CD14-positive monocyte (primary cell): ENCODE results near the gene LCAT. TPM values are rescaled to one million over a fixed set of nuclear protein-coding genes. Genes with fewer than 3 reads are reported as not detected.

Experiments
- DNase-seq, 3 donors: peaks; one replicate each; pipeline ENCODE4 v3.0.0-alpha.2; 2011 to 2022
- H2AFZ ChIP-seq: 2 replicates; pipeline ENCODE4 v1.6.0; 2012; ENCODE audit warnings: mild to moderate bottlenecking, low read depth, low read length, inconsistent platforms; ENCODE audit not compliant: insufficient read depth, poor library complexity, severe bottlenecking
- H3K27ac ChIP-seq, 2 donors: 1 replicate in 1 of 2; 2 replicates in 1 of 2; pipeline ENCODE4 v1.5.1; 2012 to 2013; ENCODE audit warnings: low read length in 2 of 2, control low read depth in 1 of 2, inconsistent platforms in 1 of 2, low read depth in 1 of 2, mild to moderate bottlenecking in 1 of 2
- H3K27me3 ChIP-seq, 2 donors: one replicate each; pipeline versions ENCODE4 v1.6.0 to v1.6.1; 2011 to 2013; ENCODE audit warnings: low read length in 2 of 2; ENCODE audit not compliant: control insufficient read depth in 2 of 2, insufficient read depth in 2 of 2
- H3K36me3 ChIP-seq, 2 donors: replicated peaks in 1 of 2; 1 replicate in 1 of 2; 2 replicates in 1 of 2; pipeline versions ENCODE4 v1.5.1 to v1.6.1; 2012 to 2013; ENCODE audit warnings: low read length in 2 of 2, control low read depth in 1 of 2, inconsistent platforms in 1 of 2, mild to moderate bottlenecking in 1 of 2; ENCODE audit not compliant: insufficient read depth in 2 of 2, control insufficient read depth in 1 of 2
- H3K4me1 ChIP-seq, 2 donors: 1 replicate in 1 of 2; 2 replicates in 1 of 2; pipeline versions ENCODE4 v1.5.1 to v1.6.1; 2012 to 2013; ENCODE audit warnings: low read length in 2 of 2, control low read depth in 1 of 2, inconsistent platforms in 1 of 2, mild to moderate bottlenecking in 1 of 2, moderate library complexity in 1 of 2; ENCODE audit not compliant: insufficient read depth in 2 of 2, control insufficient read depth in 1 of 2
- H3K4me2 ChIP-seq: replicated peaks from 2 replicates; pipeline ENCODE3; 2012; ENCODE audit warnings: low read length, moderate library complexity, mild to moderate bottlenecking; ENCODE audit not compliant: poor library complexity, severe bottlenecking; ENCODE audit errors: extremely low read depth
- H3K4me3 ChIP-seq, 3 experiments: fragments of 200-600 bp in 1 of 3; sonication (generic) in 1 of 3; replicated peaks in 1 of 3; 1 replicate in 2 of 3; 2 replicates in 1 of 3; pipeline ENCODE4 v1.5.1; 2011 to 2013; ENCODE audit warnings: low read length in 3 of 3, mild to moderate bottlenecking in 3 of 3, control low read depth in 2 of 3, low read depth in 2 of 3, inconsistent platforms in 1 of 3, moderate library complexity in 1 of 3
- H3K79me2 ChIP-seq: 2 replicates; pipeline ENCODE4 v1.6.0; 2012; ENCODE audit warnings: mild to moderate bottlenecking, control low read depth, inconsistent platforms, low read length, moderate library complexity; ENCODE audit not compliant: insufficient read depth
- H3K9ac ChIP-seq: 2 replicates; pipeline ENCODE4 v1.6.0; 2017; ENCODE audit warnings: low read length, mild to moderate bottlenecking; ENCODE audit not compliant: insufficient read depth, poor library complexity, severe bottlenecking
- H3K9me3 ChIP-seq, 2 donors: replicated peaks in 1 of 2; 1 replicate in 1 of 2; 2 replicates in 1 of 2; pipeline versions ENCODE4 v1.5.1 to v1.6.1; 2012 to 2013; ENCODE audit warnings: low read length in 2 of 2, control low read depth in 1 of 2; ENCODE audit not compliant: control insufficient read depth in 1 of 2, insufficient read depth in 1 of 2
- H4K20me1 ChIP-seq: 2 replicates; pipeline ENCODE4 v1.6.0; 2012; ENCODE audit warnings: mild to moderate bottlenecking, low read length, control low read depth, moderate library complexity; ENCODE audit not compliant: insufficient read depth
- H3K27ac Mint-ChIP-seq, 7 donors: one replicate each; pipeline ENCODE4 v1.8.0; 2020; ENCODE audit warnings: mild to moderate bottlenecking in 7 of 7, mixed read lengths in 7 of 7, moderate library complexity in 6 of 7, inconsistent platforms in 2 of 7
- H3K27me3 Mint-ChIP-seq, 3 donors: one replicate each; pipeline ENCODE4 v1.8.0; 2021 to 2022; ENCODE audit warnings: low read depth in 3 of 3, mild to moderate bottlenecking in 3 of 3, mixed read lengths in 3 of 3, moderate library complexity in 3 of 3, inconsistent platforms in 1 of 3
- H3K36me3 Mint-ChIP-seq, 2 donors: one replicate each; pipeline ENCODE4 v1.8.0; 2020; ENCODE audit warnings: mixed read lengths in 2 of 2, inconsistent platforms in 1 of 2, mild to moderate bottlenecking in 1 of 2
- H3K4me1 Mint-ChIP-seq: one replicate; pipeline ENCODE4 v1.8.0; 2020; ENCODE audit warnings: mild to moderate bottlenecking, mixed read lengths
- H3K4me3 Mint-ChIP-seq, 2 donors: one replicate each; pipeline ENCODE4 v1.8.0; 2020; ENCODE audit warnings: mild to moderate bottlenecking in 2 of 2, mixed read lengths in 2 of 2, moderate library complexity in 1 of 2
- H3K9me3 Mint-ChIP-seq, 7 donors: one replicate each; pipeline ENCODE4 v1.8.0; 2020 to 2022; ENCODE audit warnings: mixed read lengths in 7 of 7, mild to moderate bottlenecking in 6 of 7, moderate library complexity in 6 of 7, inconsistent platforms in 2 of 7
- WGBS: methylation state at CpG from one replicate; pipeline ENCODE4 v1.1.5; 2013; ENCODE audit warnings: missing lambda C conversion rate; ENCODE audit not compliant: insufficient coverage; 5-methylcytosine and 5-hydroxymethylcytosine counted together
- intact Hi-C, 2 donors: fragments of 100-400 bp; cut with micrococcal nuclease; formaldehyde crosslinking; loops; one replicate each; pipeline versions ENCODE4 v1.15.0 to v1.15.1; 2023
- polyA plus RNA-seq, 3 donors: library from polyadenylated mRNA; depleted of rRNA in 1 of 3; unstranded in 2 of 3; stranded (reverse) in 1 of 3; fragments of 300-500 nt in 2 of 3; fragments of >200 nt in 1 of 3; fragmentation: Illumina TruSeq in 2 of 3; gene quantifications; 1 replicate in 2 of 3; 2 replicates in 1 of 3; pipeline ENCODE4 v1.2.3, GENCODE V29; 2012 to 2021
- TF ChIP-seq, protein P1 (sequence below): fragments of 200-600 bp; IDR thresholded peaks from one replicate; pipeline ENCODE4 v1.8.0; 2022; ENCODE audit warnings: antibody characterized with exemption, mild to moderate bottlenecking

Gene LCAT
- polyA plus RNA-seq, 3 donors: 0.17 to 16.2 TPM; not detected in 1

DNA sequence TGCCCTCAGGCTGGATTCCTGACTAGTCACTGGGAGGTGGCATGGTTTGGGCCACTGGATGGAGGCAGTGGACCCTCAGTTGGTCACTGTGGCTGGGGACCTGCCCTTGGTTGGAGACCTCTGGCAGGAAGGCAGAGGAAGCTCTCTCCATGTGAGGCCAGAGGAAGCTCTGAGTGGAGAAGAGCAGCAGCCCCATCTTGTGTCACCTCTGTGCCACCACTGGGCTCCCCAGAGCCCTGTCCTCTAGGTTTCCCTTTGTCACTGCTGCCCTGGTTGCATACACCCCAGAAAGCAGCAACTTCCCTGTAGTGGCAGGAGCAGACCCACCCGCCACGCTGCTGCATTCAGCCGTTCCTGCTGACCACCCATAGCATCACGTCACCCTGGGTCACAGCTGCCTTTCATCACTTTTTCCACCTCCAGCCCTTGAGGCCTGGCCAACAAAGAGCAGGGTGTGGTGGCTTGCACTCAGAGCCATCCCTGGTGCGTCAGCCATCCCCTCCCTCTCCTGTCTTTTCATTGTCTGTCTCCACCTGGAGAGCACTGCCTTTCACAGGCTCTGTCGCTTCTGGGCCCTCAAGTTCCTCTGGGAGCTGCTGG lies 24.2 kb downstream of the LCAT start:
- Histone ChIP-seq H3K4me3 (no peak overlapping the region), H3K79me2 (peaks cover 51% of the 10 kb centered on the region), H3K36me3 (peaks cover 57 to 89% of the 10 kb centered on the region in 2 donors), H3K4me1 (no peaks in the 10 kb centered on the region), H3K4me2 (no peak overlapping the region), H2AFZ (no peak overlapping the region), H3K9me3 (no peaks in the 10 kb centered on the region), H3K27me3 (no peaks in the 10 kb centered on the region), H3K27ac (peak overlapping the region in 1 of 2 donors; percentile 3), H4K20me1 (peaks cover 95% of the 10 kb centered on the region), H3K9ac (no peak overlapping the region)
- TF ChIP-seq, protein P1, sequence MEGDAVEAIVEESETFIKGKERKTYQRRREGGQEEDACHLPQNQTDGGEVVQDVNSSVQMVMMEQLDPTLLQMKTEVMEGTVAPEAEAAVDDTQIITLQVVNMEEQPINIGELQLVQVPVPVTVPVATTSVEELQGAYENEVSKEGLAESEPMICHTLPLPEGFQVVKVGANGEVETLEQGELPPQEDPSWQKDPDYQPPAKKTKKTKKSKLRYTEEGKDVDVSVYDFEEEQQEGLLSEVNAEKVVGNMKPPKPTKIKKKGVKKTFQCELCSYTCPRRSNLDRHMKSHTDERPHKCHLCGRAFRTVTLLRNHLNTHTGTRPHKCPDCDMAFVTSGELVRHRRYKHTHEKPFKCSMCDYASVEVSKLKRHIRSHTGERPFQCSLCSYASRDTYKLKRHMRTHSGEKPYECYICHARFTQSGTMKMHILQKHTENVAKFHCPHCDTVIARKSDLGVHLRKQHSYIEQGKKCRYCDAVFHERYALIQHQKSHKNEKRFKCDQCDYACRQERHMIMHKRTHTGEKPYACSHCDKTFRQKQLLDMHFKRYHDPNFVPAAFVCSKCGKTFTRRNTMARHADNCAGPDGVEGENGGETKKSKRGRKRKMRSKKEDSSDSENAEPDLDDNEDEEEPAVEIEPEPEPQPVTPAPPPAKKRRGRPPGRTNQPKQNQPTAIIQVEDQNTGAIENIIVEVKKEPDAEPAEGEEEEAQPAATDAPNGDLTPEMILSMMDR: no peak
- no peaks in the 10 kb centered on the region for H3K27me3 Mint-ChIP-seq
- peaks cover 5% of the 10 kb centered on the region for H3K4me1 Mint-ChIP-seq
- peak overlapping the region in 4 of 7 donors; percentile 10 to 56 (median 42) for H3K27ac Mint-ChIP-seq
- 75% methylated on average over 4 of the region's 6 CpGs for WGBS
- H3K36me3 Mint-ChIP-seq: peaks cover 65 to 87% of the 10 kb centered on the region in 2 donors
- no peak overlapping the region for H3K4me3 Mint-ChIP-seq
- intact Hi-C loops: no loop called here
- no peak for DNase-seq
- no peaks in the 10 kb centered on the region for H3K9me3 Mint-ChIP-seq

DNA sequence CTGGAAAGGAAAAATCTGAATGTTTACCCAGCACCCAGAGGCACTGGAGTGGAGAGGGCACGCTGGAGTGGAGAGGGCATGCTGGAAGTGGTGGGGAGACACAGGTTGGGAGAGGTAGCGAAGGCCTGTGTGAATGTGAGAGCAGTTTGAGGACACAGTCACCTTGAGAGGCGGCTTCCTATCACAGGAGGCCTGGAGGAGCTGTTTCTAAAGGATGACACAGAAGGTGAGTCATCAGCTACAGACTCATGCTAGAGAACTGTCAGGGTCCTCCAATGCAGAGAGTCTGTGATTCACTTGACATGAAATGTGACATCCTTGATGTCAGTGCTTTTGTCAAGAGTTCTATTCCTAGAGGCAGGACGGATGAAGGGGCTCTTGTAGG lies 26.1 kb downstream of the LCAT start:
- no peaks in the 10 kb centered on the region for H3K9me3 ChIP-seq
- no peak overlapping the region for H3K4me3 ChIP-seq
- Mint-ChIP-seq H3K36me3 (peaks cover 59 to 84% of the 10 kb centered on the region in 2 donors), H3K27ac (peak overlapping the region in 4 of 7 donors; percentile 46 to 86 (median 76)), H3K4me1 (peaks cover 6% of the 10 kb centered on the region), H3K9me3 (no peaks in the 10 kb centered on the region), H3K27me3 (no peaks in the 10 kb centered on the region), H3K4me3 (no peak overlapping the region)
- no peak overlapping the region for H3K27ac ChIP-seq
- intact Hi-C loops: no loop called here
- peaks cover 47% of the 10 kb centered on the region for H3K79me2 ChIP-seq
- peaks cover 44 to 73% of the 10 kb centered on the region in 2 donors for H3K36me3 ChIP-seq
- peaks cover 84% of the 10 kb centered on the region for H4K20me1 ChIP-seq
- no peak overlapping the region for H3K9ac ChIP-seq
- 96% methylated on average over 3 of the region's 4 CpGs for WGBS
- no peaks in the 10 kb centered on the region for H3K27me3 ChIP-seq
- no peak overlapping the region for H3K4me2 ChIP-seq
- no peak overlapping the region for H2AFZ ChIP-seq
- peak in 2 of 3 donors; percentile 7 to 62 for DNase-seq
- H3K4me1 ChIP-seq: no peaks in the 10 kb centered on the region
- TF ChIP-seq, protein P1: no peak
